ENCODE measurements around the gene RTBDN.

RTBDN gene

DNA sequence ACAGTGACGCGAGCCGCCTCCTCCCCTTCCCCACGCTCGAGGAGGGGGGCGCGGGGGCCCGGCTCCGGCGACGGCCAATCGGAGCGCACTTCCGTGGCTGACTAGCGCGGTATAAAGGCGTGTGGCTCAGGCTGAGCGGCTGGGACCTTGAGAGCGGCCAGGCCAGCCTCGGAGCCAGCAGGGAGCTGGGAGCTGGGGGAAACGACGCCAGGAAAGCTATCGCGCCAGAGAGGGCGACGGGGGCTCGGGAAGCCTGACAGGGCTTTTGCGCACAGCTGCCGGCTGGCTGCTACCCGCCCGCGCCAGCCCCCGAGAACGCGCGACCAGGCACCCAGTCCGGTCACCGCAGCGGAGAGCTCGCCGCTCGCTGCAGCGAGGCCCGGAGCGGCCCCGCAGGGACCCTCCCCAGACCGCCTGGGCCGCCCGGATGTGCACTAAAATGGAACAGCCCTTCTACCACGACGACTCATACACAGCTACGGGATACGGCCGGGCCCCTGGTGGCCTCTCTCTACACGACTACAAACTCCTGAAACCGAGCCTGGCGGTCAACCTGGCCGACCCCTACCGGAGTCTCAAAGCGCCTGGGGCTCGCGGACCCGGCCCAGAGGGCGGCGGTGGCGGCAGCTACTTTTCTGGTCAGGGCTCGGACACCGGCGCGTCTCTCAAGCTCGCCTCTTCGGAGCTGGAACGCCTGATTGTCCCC is 42.9 kb downstream of the RTBDN start, which contains the start of gene JUNB:
Gene JUNB, plus strand, starts transcription at position 142 of the 706 bp plus-strand sequence. Its CDS starts 286 bp downstream, at position 428.
- peak; percentile 77 for DNase-seq

DNA sequence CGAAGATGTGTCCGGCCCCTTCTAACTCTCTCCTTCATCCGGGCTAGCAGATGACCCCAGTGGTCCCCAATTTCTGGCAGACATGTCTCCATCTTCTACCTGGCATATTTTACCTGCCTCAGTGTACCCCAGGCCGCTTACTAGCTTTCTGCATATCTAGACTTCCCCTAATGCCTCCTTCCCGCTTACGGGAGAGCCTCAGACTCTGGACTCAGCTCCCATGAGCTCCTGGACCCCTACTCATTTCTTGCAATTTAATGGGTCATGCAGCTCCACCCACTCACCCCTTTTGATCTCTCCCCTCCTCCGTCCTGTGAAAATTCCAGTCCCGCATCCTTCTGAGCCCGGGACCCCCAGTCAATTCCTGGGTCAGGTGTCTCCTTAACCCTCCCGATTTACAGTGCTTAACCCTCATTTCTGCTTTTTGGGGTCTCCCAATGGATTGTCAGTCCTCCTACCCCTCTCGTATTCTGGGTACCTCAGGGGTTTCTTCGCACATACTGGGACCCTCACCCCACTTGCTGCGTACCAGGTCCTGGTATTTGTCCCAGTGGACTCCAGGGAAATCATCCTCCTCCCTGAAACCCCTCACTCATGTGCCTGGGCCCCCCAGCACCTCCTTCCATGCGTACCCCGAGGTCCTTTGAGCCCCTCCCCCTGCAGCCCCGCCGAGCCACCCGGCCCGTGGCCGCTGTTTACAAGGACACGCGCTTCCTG is 43.6 kb downstream of the RTBDN start:
- DNase-seq, result peak; percentile 9

- DNase-seq, result peak; percentile 95
Observed at GRCh38 chr19:12789904-12790619, 44.3 kb downstream of the RTBDN start.

DNA sequence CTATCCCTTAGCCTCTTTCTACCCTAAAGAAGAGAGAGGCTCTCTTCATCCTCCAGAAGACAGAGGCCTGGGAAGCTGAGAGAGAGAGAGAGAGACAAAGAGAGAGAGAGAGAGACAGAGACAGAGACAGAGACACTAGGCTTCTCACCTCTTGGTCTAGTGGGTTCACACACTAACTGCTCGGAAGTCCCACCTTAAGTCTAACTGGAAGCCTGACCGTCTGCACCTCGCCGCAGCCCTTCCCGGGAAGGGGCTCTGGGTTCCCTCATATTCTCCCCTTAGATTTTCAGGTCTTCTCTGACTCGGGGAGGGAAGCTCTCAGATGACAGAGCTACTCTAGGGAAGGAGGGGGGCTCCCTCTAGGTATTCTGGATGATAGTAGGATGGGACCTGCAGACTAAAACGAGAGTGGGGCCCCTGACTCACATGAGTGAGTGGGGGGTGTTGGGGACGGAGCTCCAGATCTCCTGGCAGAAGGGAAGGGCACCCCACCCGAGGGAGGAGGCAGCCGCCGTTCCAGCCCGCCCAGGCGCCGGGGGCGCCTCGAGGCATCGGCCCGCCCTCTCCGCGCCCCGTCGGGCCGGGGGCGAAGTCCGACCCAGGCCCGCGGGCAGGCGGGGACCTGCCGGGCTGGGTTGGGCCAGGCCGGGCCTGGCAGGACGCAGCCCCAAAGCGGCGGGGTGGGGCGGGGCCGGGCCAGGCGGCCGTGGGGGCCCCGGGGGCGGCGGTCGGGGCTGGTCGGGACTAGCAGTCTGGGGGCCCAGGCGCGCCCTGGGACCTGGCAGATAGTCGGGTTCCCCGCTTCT is 45.1 kb downstream of the RTBDN start:
- peak; percentile 13 for DNase-seq

- DNase-seq, result peak; percentile 41
Observed at GRCh38 chr19:12788682-12789097, 45.7 kb downstream of the RTBDN start.

- DNase-seq, result no peak
Observed at GRCh38 chr19:12788042-12788681, 46.2 kb downstream of the RTBDN start.

- no peak for DNase-seq
Observed at GRCh38 chr19:12787458-12787857, 46.9 kb downstream of the RTBDN start.

- no peak for DNase-seq
Observed at GRCh38 chr19:12786952-12787351, 47.4 kb downstream of the RTBDN start.

DNA sequence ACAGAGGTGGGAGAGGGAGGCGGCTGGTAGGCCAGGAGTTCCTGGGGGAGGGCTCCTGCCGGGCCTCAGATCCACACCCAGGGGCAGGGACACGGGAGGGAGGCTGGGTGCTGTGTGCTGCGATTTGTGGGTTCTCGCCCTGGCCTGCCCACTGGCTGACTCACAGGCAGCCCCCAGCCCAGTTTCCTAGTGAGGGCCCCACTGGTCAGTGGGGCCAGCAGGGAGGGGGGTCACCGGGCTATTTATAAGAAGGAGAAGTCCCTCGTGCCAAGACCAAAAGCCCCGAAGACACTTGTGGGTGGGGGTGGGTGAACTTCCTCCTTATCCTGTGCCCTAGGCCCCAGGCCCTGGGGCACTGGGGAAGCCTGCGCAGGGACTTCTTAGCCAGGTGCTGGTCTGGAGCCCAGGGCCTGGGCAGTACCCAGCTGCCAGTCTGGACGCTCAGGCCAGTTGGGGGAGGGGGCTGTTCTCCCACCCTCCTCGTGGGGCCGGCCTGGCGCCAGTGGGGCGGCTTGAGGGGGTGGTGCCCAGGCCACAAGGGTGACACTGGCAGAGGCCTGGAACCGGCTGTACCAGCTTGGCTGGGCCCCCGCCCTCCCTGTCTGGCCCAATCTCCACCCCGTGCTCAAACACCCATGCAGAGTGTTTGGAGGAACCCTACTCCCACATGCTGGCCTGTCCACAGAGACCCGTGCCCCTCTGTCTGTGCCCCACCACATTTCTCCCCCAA is 48.1 kb downstream of the RTBDN start:
- DNase-seq, result peak; percentile 56

- peak; percentile 65 for DNase-seq
Observed at GRCh38 chr19:12785431-12786031, 48.8 kb downstream of the RTBDN start.

GRCh38 chr19:12784871-12785430 is 49.4 kb downstream of the RTBDN start:
- peak; percentile 32 for DNase-seq

GRCh38 chr19:12784394-12784870 is 49.9 kb downstream of the RTBDN start:
- DNase-seq, result peak; percentile 6

- DNase-seq, result no peak
Observed at GRCh38 chr19:12783849-12784393, 50.5 kb downstream of the RTBDN start.

DNA sequence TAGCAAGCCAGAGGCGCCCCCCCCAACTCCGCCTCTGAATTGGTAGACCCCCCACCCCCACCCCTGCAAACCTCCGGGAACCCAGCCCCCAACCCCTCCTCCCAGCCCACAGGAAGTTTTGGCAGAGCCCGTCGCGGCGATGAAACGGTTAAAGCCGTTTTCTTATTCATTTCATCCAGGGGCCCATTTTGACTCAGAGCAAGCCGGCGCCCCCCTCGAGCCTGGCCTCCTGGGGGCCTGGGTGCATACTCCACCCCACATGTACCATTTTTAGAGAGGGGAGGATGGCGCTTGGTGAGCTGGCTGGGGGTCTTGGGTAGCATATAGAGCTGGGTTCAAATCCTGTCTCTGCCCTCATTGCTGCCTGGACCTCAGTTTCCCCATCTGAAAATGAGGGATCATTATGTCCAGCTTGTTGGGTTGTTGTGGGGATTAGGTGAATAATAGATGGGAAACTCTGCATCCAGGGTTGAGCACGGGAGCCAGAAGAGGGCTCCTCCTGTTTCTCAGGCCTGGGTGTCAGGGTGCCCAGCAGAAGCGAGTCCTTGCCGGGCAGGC is 51.0 kb downstream of the RTBDN start:
- DNase-seq, result no peak

DNA sequence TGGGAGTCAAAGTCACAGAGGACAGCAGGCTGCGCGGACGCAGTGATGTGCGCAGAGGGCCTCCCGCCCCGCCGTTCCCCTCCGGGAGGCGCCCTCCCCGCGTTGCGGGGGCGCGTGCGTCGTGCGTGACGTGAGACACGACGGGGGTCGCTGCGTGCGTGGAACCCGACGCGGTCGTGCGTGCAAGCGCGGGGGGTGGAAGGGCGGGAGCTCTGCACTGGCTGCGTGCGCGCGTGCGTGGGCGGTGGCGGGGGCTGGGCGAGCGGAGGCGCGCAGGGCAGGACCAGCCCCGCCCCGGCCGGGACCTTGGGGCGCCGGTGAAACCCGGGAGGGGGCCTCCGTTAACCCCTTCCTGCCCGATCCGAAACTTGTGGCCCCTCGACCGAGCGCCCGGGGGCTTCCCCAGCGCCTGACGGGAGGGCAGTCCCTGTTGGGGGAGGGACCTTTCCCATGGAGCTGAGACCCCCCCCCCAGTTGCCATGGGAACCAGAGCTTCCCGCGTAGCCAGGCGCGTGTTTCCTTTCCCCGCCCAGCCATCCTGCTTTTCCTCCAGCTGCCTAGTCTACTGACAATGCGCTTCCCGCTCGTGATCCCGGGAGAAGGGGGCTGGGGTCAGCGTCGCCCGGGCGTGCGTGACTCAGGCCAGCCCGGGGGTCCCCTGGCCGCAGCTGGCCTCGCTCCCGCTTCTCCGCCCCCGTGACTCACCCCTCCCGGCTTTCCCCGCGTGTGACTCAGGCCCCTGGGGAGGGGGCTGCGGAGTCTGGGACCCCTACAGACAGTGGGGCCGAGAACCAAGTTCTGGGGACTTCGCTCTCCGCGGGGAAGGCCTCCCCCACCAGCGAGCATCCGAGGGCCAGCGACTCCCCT is 51.7 kb downstream of the RTBDN start:
- peak; percentile 55 for DNase-seq

DNA sequence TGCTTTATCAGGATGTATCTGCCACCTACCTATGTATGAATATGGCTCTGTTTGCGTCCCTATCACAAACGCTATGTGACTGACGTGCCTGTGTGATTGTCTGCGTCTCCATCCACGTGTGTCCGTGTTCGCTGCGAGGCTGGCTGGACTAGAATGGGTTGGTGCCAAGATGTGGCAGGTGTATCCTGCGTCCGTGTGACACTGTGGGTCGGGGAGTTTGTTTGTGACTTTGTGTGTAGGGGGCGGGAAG is 52.3 kb downstream of the RTBDN start:
- DNase-seq, result no peak

GRCh38 chr19:12779162-12779993 is 55.0 kb downstream of the RTBDN start:
- peak; percentile 19 for DNase-seq

GRCh38 chr19:12778905-12779161 is 55.5 kb downstream of the RTBDN start:
- DNase-seq, result no peak
